ENCODE data around the gene IFTAP. TPM values are rescaled to one million over a fixed set of nuclear protein-coding genes. Genes with fewer than 3 reads are reported as not detected.
"Not testable (repeated sequence)": the region's sequence is repeated elsewhere in the genome, so short reads cannot be mapped to it uniquely, and the experiment has no call there.

IFTAP gene
- polyA plus RNA-seq, 4 donors = 15.7 to 23.2 (median 19.6) TPM

DNA sequence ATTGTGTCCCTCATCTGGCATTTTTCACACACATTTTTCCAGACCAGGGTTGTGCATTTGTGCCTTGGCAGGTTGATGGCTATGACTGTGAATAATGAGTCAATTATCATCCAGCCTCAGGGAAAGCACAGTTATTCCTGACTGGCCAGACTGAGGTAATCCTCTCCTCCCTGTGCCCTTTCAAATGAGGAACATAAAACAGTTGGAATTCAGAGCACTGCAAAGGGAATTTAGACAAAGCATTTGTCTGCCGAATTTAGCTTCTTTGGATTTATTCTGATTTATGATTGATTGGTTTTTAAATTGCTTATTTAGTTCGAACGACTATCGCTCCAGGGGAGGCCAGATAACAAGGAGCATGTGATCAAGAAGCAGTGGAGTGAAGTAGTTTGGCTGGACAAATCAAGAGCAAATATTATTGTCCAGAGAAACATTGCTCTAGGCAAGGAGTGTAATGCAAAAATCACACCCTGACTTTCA, 34.5 kb downstream of the IFTAP start:
- Histone ChIP-seq H3K27me3 (ENCODE audit: control insufficient read depth in 3 of 3, insufficient read depth in 3 of 3, low read length in 3 of 3) (no peaks in the 10 kb centered on the region), H3K4me1 (ENCODE audit: control insufficient read depth in 3 of 3, insufficient read depth in 2 of 3, low read depth in 1 of 3, low read length in 2 of 3) (no peaks in the 10 kb centered on the region), H3K36me3 (ENCODE audit: control insufficient read depth in 3 of 3, insufficient read depth in 2 of 3, low read depth in 1 of 3, low read length in 3 of 3) (no peaks in the 10 kb centered on the region), H3K27ac (ENCODE audit: low read depth in 1 of 3, low read length in 2 of 3) (no peak overlapping the region), H3K9me3 (ENCODE audit: control insufficient read depth in 2 of 2, insufficient read depth in 1 of 2, low read depth in 1 of 2, low read length in 1 of 2) (no peaks in the 10 kb centered on the region), H3K4me3 (ENCODE audit: low read depth in 1 of 3, low read length in 3 of 3) (no peak overlapping the region)
- no peak for FAIRE-seq
- WGBS, 3 donors = 78 to 86% (median 83%) methylated on average over 4 of the region's 4 CpGs
- no peak for DNase-seq

DNA sequence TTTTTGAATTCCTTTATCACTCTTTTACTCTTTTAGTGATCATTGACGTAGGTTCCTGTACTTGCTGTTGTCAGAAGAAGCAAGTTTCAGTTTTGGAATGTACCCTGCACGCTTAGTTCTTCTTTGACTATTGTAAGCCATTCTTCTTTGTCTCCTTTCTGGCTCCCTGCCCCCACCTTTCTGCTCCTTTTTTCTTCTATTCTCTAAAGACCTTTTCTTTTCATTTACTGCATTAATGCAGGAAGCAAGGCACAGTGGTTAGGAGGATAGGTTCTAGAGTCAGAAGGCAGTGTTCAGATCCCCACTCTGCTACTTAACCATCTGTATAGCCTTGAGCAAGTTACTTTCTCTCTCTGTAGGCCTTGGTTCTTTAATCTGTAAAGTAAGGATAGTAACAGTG, 37.5 kb downstream of the IFTAP start:
- H3K36me3 ChIP-seq (ENCODE audit: control insufficient read depth in 3 of 3, insufficient read depth in 2 of 3, low read depth in 1 of 3, low read length in 3 of 3) = no peaks in the 10 kb centered on the region
- FAIRE-seq (no peak), DNase-seq (no peak)
- no peak overlapping the region for H3K27ac ChIP-seq (ENCODE audit: low read depth in 1 of 3, low read length in 2 of 3)
- H3K9me3 ChIP-seq (ENCODE audit: control insufficient read depth in 2 of 2, insufficient read depth in 1 of 2, low read depth in 1 of 2, low read length in 1 of 2) = no peaks in the 10 kb centered on the region
- WGBS, 3 donors = 67 to 89% (median 72%) methylated on average over 2 of the region's 2 CpGs
- H3K27me3 ChIP-seq (ENCODE audit: control insufficient read depth in 3 of 3, insufficient read depth in 3 of 3, low read length in 3 of 3) = no peaks in the 10 kb centered on the region
- no peak overlapping the region for H3K4me3 ChIP-seq (ENCODE audit: low read depth in 1 of 3, low read length in 3 of 3)
- H3K4me1 ChIP-seq (ENCODE audit: control insufficient read depth in 3 of 3, insufficient read depth in 2 of 3, low read depth in 1 of 3, low read length in 2 of 3) = no peaks in the 10 kb centered on the region

DNA sequence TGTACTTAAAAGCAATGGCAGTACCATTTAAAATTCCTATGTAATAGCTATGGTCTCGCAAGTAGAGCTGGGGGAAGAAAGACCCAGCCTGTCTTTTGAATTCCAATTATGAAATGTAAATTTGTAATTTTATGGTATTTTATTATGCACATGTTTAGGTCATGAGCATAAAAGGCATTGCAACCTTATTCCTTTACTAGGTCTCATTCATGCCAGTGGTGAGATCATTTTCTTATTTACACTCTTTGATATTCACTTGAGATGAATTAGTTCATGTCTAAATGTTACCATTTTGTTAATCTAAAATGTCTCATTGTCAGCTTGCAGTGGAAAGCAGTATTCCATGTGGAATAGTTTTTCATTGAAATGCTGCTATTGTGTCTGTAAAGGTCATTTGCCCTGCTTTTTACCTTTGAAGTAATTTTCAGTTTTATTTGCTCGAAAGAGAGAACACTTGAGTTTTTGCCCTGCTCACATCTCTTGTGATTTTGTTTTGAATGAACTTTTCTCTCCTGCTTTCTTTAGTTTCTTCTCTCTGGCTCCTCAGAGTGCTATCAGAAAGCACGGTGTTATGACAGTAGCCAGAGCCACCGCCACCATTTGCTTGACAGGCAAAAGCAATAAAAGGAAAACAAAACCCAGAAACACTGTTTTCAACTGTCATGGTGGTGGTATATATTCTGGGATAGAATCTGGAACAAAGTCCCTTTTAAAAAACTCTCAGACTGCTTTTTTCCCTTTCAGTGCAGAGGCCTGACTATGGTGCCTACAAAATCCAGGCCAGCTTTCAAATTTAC, 41.0 kb downstream of the IFTAP start:
- Histone ChIP-seq H3K27me3 (ENCODE audit: control insufficient read depth in 3 of 3, insufficient read depth in 3 of 3, low read length in 3 of 3) (no peaks in the 10 kb centered on the region), H3K36me3 (ENCODE audit: control insufficient read depth in 3 of 3, insufficient read depth in 2 of 3, low read depth in 1 of 3, low read length in 3 of 3) (peaks cover 0 to 2% (median 0%) of the 10 kb centered on the region in 3 donors), H3K27ac (ENCODE audit: low read depth in 1 of 3, low read length in 2 of 3) (no peak overlapping the region), H3K4me1 (ENCODE audit: control insufficient read depth in 3 of 3, insufficient read depth in 2 of 3, low read depth in 1 of 3, low read length in 2 of 3) (no peaks in the 10 kb centered on the region), H3K9me3 (ENCODE audit: control insufficient read depth in 2 of 2, insufficient read depth in 1 of 2, low read depth in 1 of 2, low read length in 1 of 2) (no peaks in the 10 kb centered on the region), H3K4me3 (ENCODE audit: low read depth in 1 of 3, low read length in 3 of 3) (no peak overlapping the region)
- FAIRE-seq = no peak
- no peak for DNase-seq
- 91 to 95% (median 92%) methylated on average over 4 of the region's 4 CpGs for WGBS, 3 donors

DNA sequence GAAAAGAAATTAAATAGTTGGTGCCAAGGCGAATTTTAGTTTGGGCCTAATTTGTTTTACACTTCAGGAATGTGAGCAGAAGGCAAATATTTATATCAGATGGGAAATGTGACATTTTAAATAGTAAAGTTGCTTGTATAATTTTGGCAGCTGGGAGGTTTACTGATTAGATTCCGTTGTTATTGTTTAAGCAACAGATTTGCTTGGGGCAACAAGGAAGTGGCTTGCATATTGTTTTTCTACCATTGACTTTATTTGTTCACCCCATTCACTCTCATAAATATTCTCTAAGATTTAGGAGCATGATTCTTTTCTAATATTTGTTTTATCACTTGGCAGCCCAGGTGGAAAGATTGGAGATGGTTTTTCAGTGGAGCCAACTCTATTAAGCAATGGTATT, 44.3 kb downstream of the IFTAP start:
- DNase-seq (no peak), FAIRE-seq (no peak)
- Histone ChIP-seq H3K4me3 (ENCODE audit: low read depth in 1 of 3, low read length in 3 of 3) (no peak overlapping the region), H3K9me3 (ENCODE audit: control insufficient read depth in 2 of 2, insufficient read depth in 1 of 2, low read depth in 1 of 2, low read length in 1 of 2) (no peaks in the 10 kb centered on the region), H3K27ac (ENCODE audit: low read depth in 1 of 3, low read length in 2 of 3) (no peak overlapping the region), H3K27me3 (ENCODE audit: control insufficient read depth in 3 of 3, insufficient read depth in 3 of 3, low read length in 3 of 3) (no peaks in the 10 kb centered on the region), H3K4me1 (ENCODE audit: control insufficient read depth in 3 of 3, insufficient read depth in 2 of 3, low read depth in 1 of 3, low read length in 2 of 3) (no peaks in the 10 kb centered on the region), H3K36me3 (ENCODE audit: control insufficient read depth in 3 of 3, insufficient read depth in 2 of 3, low read depth in 1 of 3, low read length in 3 of 3) (peaks cover 0 to 2% (median 0%) of the 10 kb centered on the region in 3 donors)
- WGBS, 3 donors = 60 to 79% (median 78%) methylated on average over 2 of the region's 2 CpGs

DNA sequence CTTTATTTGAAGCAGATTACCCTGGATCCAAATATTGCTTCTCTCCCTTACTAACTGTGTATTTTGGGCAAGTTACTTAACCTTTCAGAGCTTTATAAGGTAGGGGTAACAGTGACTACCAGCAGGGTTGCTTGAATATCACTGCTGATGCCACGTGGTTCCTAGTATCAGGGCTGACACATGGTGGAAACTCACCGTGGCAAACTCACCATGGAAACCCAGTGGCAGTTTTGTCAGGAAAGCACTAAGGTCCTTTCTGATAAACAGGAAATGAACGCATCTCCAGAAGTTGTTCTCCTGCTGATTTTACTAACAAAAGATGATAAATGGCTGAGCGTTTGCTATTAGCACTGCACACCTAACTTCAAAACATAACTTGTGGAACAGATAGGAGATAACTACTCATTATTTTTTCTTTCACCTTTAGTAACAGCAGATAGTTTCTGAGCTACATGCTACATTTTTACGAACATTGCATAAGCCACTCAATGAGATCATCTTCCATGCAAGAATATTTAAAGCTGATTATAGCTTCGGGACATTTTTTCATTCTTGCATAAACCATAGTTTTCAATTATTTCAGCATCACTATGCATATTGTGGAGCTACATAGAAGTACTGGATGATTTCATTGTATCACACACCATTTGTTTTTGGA, 63.4 kb downstream of the IFTAP start:
- WGBS, 3 donors = 73 to 84% (median 80%) methylated on average over 6 of the region's 6 CpGs
- Histone ChIP-seq H3K27ac (ENCODE audit: low read depth in 1 of 3, low read length in 2 of 3) (no peak overlapping the region), H3K4me3 (ENCODE audit: low read depth in 1 of 3, low read length in 3 of 3) (no peak overlapping the region), H3K4me1 (ENCODE audit: control insufficient read depth in 3 of 3, insufficient read depth in 2 of 3, low read depth in 1 of 3, low read length in 2 of 3) (no peaks in the 10 kb centered on the region), H3K27me3 (ENCODE audit: control insufficient read depth in 3 of 3, insufficient read depth in 3 of 3, low read length in 3 of 3) (no peaks in the 10 kb centered on the region), H3K36me3 (ENCODE audit: control insufficient read depth in 3 of 3, insufficient read depth in 2 of 3, low read depth in 1 of 3, low read length in 3 of 3) (no peaks in the 10 kb centered on the region), H3K9me3 (ENCODE audit: control insufficient read depth in 2 of 2, insufficient read depth in 1 of 2, low read depth in 1 of 2, low read length in 1 of 2) (no peaks in the 10 kb centered on the region)
- no peak for DNase-seq
- no peak for FAIRE-seq

DNA sequence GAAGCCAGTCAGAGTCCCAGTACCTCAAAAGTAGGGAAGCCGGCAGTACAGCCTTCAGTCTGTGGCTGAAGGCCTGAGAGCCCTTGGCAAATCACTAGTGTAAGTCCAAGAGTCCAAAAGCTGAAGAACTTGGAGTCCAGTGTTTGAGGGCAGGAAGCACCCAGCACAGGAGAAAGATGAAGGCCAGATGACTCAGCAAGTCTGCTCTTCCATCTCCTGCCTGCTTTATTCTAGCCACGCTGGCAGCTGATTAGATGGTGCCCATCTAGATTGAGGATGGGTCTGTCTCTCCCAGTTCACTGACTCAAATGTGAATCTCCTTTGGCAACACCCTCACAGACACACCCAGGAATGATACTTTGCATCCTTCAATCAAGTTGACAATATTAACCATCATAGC, 67.1 kb downstream of the IFTAP start:
- H3K27me3 ChIP-seq (ENCODE audit: control insufficient read depth in 3 of 3, insufficient read depth in 3 of 3, low read length in 3 of 3); H3K27ac ChIP-seq (ENCODE audit: low read depth in 1 of 3, low read length in 2 of 3); H3K4me1 ChIP-seq (ENCODE audit: control insufficient read depth in 3 of 3, insufficient read depth in 2 of 3, low read depth in 1 of 3, low read length in 2 of 3); H3K9me3 ChIP-seq (ENCODE audit: control insufficient read depth in 2 of 2, insufficient read depth in 1 of 2, low read depth in 1 of 2, low read length in 1 of 2); FAIRE-seq; H3K4me3 ChIP-seq (ENCODE audit: low read depth in 1 of 3, low read length in 3 of 3); DNase-seq; H3K36me3 ChIP-seq (ENCODE audit: control insufficient read depth in 3 of 3, insufficient read depth in 2 of 3, low read depth in 1 of 3, low read length in 3 of 3): not testable (repeated sequence)
- 85 to 92% (median 86%) methylated on average over 2 of the region's 2 CpGs for WGBS, 3 donors

DNA sequence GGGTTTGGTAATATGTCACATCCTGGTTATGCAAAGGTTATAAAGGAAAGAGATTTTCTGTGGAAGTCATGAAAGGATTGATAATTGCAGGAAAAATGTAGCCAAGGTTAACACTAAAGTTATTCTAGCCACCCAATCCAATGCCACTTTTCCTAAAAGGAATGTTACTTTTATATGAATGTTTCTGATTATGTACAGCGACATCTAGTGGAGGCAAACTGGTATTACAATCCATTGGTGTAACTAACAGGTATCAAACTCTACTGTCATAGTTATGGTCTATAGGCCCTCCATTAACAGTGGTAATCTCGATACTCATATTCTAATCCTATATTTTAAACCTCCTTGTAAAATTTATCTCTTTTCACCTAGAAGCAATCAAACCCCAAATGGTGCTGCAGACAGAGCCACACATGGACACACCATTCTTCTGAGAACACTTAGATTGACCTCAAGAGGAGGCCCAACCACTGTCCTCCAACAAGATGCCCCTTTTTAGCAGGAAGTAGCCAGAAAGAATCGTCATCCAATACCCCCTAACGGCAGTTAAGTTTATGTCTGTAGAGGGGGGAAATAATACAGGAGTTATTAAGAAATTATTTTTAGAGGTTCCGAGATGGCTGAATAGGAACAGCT, 78.6 kb downstream of the IFTAP start:
- DNase-seq = peak; percentile 26 to 50
- Histone ChIP-seq H3K27me3 (ENCODE audit: control insufficient read depth in 3 of 3, insufficient read depth in 3 of 3, low read length in 3 of 3) (no peaks in the 10 kb centered on the region), H3K4me3 (ENCODE audit: low read depth in 1 of 3, low read length in 3 of 3) (no peak overlapping the region), H3K9me3 (ENCODE audit: control insufficient read depth in 2 of 2, insufficient read depth in 1 of 2, low read depth in 1 of 2, low read length in 1 of 2) (peaks cover 0 to 15% of the 10 kb centered on the region in 2 donors), H3K27ac (ENCODE audit: low read depth in 1 of 3, low read length in 2 of 3) (no peak overlapping the region), H3K4me1 (ENCODE audit: control insufficient read depth in 3 of 3, insufficient read depth in 2 of 3, low read depth in 1 of 3, low read length in 2 of 3) (no peaks in the 10 kb centered on the region), H3K36me3 (ENCODE audit: control insufficient read depth in 3 of 3, insufficient read depth in 2 of 3, low read depth in 1 of 3, low read length in 3 of 3) (no peaks in the 10 kb centered on the region)
- peak; percentile 44 for FAIRE-seq
- 59 to 62% (median 61%) methylated on average over 5 of the region's 5 CpGs for WGBS, 3 donors

DNA sequence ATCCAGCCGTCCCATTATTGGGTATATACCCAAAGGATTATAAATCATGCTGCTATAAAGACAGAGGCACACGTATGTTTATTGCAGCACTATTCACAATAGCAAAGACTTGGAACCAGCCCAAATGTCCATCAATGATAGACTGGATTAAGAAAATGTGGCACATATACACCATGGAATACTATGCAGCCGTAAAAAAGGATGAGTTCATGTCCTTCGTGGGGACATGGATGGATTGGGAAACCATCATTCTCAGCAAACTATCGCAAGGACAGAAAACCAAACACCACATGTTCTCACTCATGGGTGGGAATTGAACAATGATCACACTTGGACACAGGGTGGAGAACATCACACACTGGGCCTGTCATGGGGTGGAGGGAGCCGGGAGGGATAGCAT, 85.2 kb downstream of the IFTAP start:
- not testable (repeated sequence) for H3K9me3 ChIP-seq (ENCODE audit: control insufficient read depth in 2 of 2, insufficient read depth in 1 of 2, low read depth in 1 of 2, low read length in 1 of 2); H3K36me3 ChIP-seq (ENCODE audit: control insufficient read depth in 3 of 3, insufficient read depth in 2 of 3, low read depth in 1 of 3, low read length in 3 of 3); H3K27me3 ChIP-seq (ENCODE audit: control insufficient read depth in 3 of 3, insufficient read depth in 3 of 3, low read length in 3 of 3); DNase-seq; H3K4me3 ChIP-seq (ENCODE audit: low read depth in 1 of 3, low read length in 3 of 3); H3K4me1 ChIP-seq (ENCODE audit: control insufficient read depth in 3 of 3, insufficient read depth in 2 of 3, low read depth in 1 of 3, low read length in 2 of 3); FAIRE-seq; H3K27ac ChIP-seq (ENCODE audit: low read depth in 1 of 3, low read length in 2 of 3)
- 87 to 95% (median 88%) methylated on average over 6 of the region's 6 CpGs for WGBS, 3 donors

Data from small intestine (tissue), 7 donors.